Measurements from ENCODE around the gene NELFA. TPM values are rescaled to one million over a fixed set of nuclear protein-coding genes. Genes with fewer than 3 reads are reported as not detected.

The NELFA gene
- total RNA-seq, 3 donors from 2014 or later = 14.1 to 22.0 (median 18.4) TPM

DNA sequence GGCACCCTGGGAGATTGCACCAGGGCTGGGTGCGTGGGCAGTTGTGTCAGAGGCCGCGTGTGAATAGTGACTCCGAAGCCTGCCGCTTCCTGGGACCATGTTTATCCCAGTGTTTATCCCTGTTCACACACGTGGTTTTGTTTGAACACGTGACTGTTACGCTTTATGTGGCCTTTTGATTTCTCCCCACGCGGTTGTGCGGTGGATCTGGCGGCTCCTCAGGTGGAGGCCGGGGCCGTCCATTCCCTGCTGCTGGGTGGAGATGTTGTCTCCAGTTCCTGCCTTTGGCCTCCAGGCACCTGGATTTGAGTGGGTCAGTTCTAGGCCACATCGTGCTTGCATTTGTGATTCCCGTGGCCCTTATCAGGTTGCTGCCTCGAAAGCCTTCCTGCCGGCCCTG is 35.1 kb downstream of the NELFA start:
- no peak overlapping the region for H3K4me3 ChIP-seq
- no peak overlapping the region for H3K27ac ChIP-seq
- H3K4me1 ChIP-seq = no peaks in the 10 kb centered on the region
- H3K9me3 ChIP-seq = no peaks in the 10 kb centered on the region
- intact Hi-C loops (cut with DNase I; ENCODE audit: low total_unique reads) = no loop called here
- H3K27me3 ChIP-seq = no peaks in the 10 kb centered on the region
- TF ChIP-seq, protein P1, sequence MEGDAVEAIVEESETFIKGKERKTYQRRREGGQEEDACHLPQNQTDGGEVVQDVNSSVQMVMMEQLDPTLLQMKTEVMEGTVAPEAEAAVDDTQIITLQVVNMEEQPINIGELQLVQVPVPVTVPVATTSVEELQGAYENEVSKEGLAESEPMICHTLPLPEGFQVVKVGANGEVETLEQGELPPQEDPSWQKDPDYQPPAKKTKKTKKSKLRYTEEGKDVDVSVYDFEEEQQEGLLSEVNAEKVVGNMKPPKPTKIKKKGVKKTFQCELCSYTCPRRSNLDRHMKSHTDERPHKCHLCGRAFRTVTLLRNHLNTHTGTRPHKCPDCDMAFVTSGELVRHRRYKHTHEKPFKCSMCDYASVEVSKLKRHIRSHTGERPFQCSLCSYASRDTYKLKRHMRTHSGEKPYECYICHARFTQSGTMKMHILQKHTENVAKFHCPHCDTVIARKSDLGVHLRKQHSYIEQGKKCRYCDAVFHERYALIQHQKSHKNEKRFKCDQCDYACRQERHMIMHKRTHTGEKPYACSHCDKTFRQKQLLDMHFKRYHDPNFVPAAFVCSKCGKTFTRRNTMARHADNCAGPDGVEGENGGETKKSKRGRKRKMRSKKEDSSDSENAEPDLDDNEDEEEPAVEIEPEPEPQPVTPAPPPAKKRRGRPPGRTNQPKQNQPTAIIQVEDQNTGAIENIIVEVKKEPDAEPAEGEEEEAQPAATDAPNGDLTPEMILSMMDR (IDR thresholded peaks at IDR 0.05) = no peak
- no peak for TF ChIP-seq POLR2AphosphoS5 (IDR thresholded peaks at IDR 0.05)
- no peak for TF ChIP-seq POLR2A (IDR thresholded peaks at IDR 0.05)
- peaks cover 6% of the 10 kb centered on the region for H3K36me3 ChIP-seq
- no peak for DNase-seq (ENCODE audit: low spot score in 2 of 2)

DNA sequence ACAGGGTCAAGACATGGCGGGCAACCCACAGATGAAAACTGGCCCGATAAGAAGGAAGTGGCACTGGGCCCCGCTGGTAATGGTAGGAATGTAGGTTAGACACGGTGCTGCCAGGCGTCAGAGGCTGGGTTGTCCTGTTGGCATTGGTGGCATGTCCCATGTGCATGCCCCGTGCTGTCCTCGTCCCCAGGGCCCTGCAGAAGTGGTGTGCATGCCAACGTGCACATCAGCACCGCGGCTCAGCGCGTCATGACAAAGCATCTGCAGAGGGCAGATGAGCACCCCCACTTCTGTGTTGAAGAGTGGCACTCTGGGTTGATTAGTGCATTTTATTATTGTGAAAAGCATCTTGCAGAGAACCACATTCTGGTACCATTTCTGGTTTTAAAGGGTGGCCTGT is 35.6 kb downstream of the NELFA start:
- Histone ChIP-seq H3K4me1 (no peaks in the 10 kb centered on the region), H3K36me3 (peaks cover 6% of the 10 kb centered on the region), H3K27ac (no peak overlapping the region), H3K27me3 (no peaks in the 10 kb centered on the region), H3K9me3 (no peaks in the 10 kb centered on the region), H3K4me3 (no peak overlapping the region)
- DNase-seq (ENCODE audit: low spot score in 2 of 2) = no peak
- intact Hi-C loops (cut with DNase I; ENCODE audit: low total_unique reads) = no loop called here
- TF ChIP-seq POLR2A (IDR thresholded peaks at IDR 0.05) = no peak
- TF ChIP-seq, protein P1 (IDR thresholded peaks at IDR 0.05) = no peak
- TF ChIP-seq POLR2AphosphoS5 (IDR thresholded peaks at IDR 0.05) = no peak

DNA sequence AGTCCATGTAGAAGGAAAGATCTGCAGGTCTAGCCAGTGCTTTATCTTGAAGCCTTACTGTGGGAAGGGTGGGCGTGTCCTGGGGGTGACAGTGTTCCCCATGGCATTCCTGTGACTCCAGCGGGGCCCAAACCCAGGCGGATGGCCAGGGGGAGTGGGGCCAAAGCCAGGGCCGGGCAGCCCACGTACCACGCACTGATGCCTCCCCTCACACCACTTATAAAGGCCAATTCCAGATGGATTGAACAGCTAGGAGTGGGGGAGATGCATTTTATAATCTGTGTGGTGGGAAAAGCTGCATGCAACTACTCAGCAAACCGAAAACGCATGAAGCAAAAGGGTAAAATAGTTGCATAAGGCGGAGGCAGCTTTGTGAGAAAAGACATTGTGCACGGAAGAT is 36.4 kb downstream of the NELFA start:
- Histone ChIP-seq H3K4me1 (no peaks in the 10 kb centered on the region), H3K4me3 (no peak overlapping the region), H3K9me3 (no peaks in the 10 kb centered on the region), H3K27ac (no peak overlapping the region), H3K36me3 (peaks cover 6% of the 10 kb centered on the region), H3K27me3 (no peaks in the 10 kb centered on the region)
- intact Hi-C loops (cut with DNase I; ENCODE audit: low total_unique reads) = no loop called here
- DNase-seq (ENCODE audit: low spot score in 2 of 2) = no peak
- TF ChIP-seq, protein P1 (IDR thresholded peaks at IDR 0.05) = no peak
- TF ChIP-seq POLR2A (IDR thresholded peaks at IDR 0.05) = no peak

GRCh38 chr4:1971456-1972200 is 37.1 kb downstream of the NELFA start:
- Histone ChIP-seq H3K27ac (no peak overlapping the region), H3K9me3 (no peaks in the 10 kb centered on the region), H3K36me3 (peaks cover 2% of the 10 kb centered on the region), H3K4me3 (no peak overlapping the region), H3K27me3 (no peaks in the 10 kb centered on the region), H3K4me1 (no peaks in the 10 kb centered on the region)
- TF ChIP-seq POLR2A (IDR thresholded peaks at IDR 0.05) (no peak), POLR2AphosphoS5 (IDR thresholded peaks at IDR 0.05) (no peak)
- TF ChIP-seq, protein P1 (IDR thresholded peaks at IDR 0.05) = no peak
- DNase-seq (ENCODE audit: low spot score in 2 of 2) = no peak
- intact Hi-C loops (cut with DNase I; ENCODE audit: low total_unique reads) = no loop called here

GRCh38 chr4:1970926-1971325 is 37.8 kb downstream of the NELFA start:
- Histone ChIP-seq H3K27ac (no peak overlapping the region), H3K9me3 (no peaks in the 10 kb centered on the region), H3K36me3 (no peaks in the 10 kb centered on the region), H3K27me3 (no peaks in the 10 kb centered on the region), H3K4me1 (no peaks in the 10 kb centered on the region), H3K4me3 (no peak overlapping the region)
- intact Hi-C loops (cut with DNase I; ENCODE audit: low total_unique reads) = no loop called here
- no peak for TF ChIP-seq POLR2AphosphoS5 (IDR thresholded peaks at IDR 0.05)
- TF ChIP-seq, protein P1 (IDR thresholded peaks at IDR 0.05) = no peak
- TF ChIP-seq POLR2A (IDR thresholded peaks at IDR 0.05) = no peak
- DNase-seq (ENCODE audit: low spot score in 2 of 2) = no peak

Data from breast epithelium (tissue), 4 donors.